Adrenal gland (tissue), 12 donors: ENCODE measurements around the gene ISCA2. TPM values are rescaled to one million over a fixed set of nuclear protein-coding genes. Genes with fewer than 3 reads are reported as not detected.

Experiments used
- DNase-seq, 7 donors: peaks; one replicate each; pipeline ENCODE4 v3.0.0-alpha.2; 2019 to 2020
- H3K27ac ChIP-seq, 5 donors: fragments of 200-600 bp; sonication (generic) in 4 of 5; 1 replicate in 3 of 5; 2 replicates in 2 of 5; pipeline versions ENCODE4 v1.5.1 to v1.8.0; 2016 to 2020; ENCODE audit warnings: mild to moderate bottlenecking in 1 of 5
- H3K27me3 ChIP-seq: fragments of 200-600 bp; 2 replicates; pipeline ENCODE4 v1.8.0; 2021
- H3K36me3 ChIP-seq, 2 donors: fragments of 200-600 bp; replicated peaks in 1 of 2; 1 replicate in 1 of 2; 2 replicates in 1 of 2; pipeline versions ENCODE4 v1.5.1 to v1.8.0; 2018 to 2022
- H3K4me1 ChIP-seq, 2 donors: fragments of 200-600 bp; replicated peaks in 1 of 2; 1 replicate in 1 of 2; 2 replicates in 1 of 2; pipeline versions ENCODE4 v1.5.1 to v1.8.0; 2018 to 2021
- H3K4me3 ChIP-seq, 4 donors: fragments of 200-600 bp; sonication (generic) in 3 of 4; one replicate each; pipeline ENCODE4 v1.5.1; 2016 to 2018
- H3K9me3 ChIP-seq, 3 donors: fragments of 200-600 bp; sonication (generic) in 1 of 3; replicated peaks in 1 of 3; 1 replicate in 2 of 3; 2 replicates in 1 of 3; pipeline versions ENCODE4 v1.5.1 to v1.8.0; 2016 to 2021
- POLR2A ChIP-seq, 2 donors: fragments of 450-650 bp; IDR thresholded peaks; one replicate each; pipeline ENCODE4 v1.6.1; 2017; ENCODE audit warnings: antibody characterized with exemption in 2 of 2, mild to moderate bottlenecking in 2 of 2, moderate library complexity in 1 of 2
- WGBS, 4 donors: extraction: QIAGEN DNeasy Blood & Tissue Kit in 2 of 4; methylation state at CpG; one replicate each; pipeline versions ENCODE4 v1.1.5 to v1.1.7; 2013 to 2017; 5-methylcytosine and 5-hydroxymethylcytosine counted together
- intact Hi-C, 2 donors: fragments of 100-400 bp; cut with DNase I; formaldehyde crosslinking; loops; one replicate each; pipeline versions ENCODE4 v1.14.1 to v1.15.0; 2022 to 2023
- polyA plus RNA-seq, 3 donors: library from polyadenylated mRNA; stranded (reverse); fragments of 200-250 nt in 2 of 3; fragments of 350-450 nt in 1 of 3; fragmentation: Illumina TruSeq in 1 of 3; extraction: RNeasy Lipid Tissue Mini Kit (QIAGEN cat#74804) in 1 of 3; gene quantifications; one replicate each; pipeline ENCODE4 v1.2.3, GENCODE V29; 2013 to 2014
- total RNA-seq, 9 donors: library from RNA; depleted of rRNA in 4 of 9; stranded (reverse); fragments of >200 nt in 4 of 9; fragments of 120-200 nt in 1 of 9; fragmentation: NEBNext Ultra II Directional in 1 of 9; extraction: Animal tissue kit (Norgen Biotek cat#: 25700) in 1 of 9; gene quantifications; one replicate each; pipeline versions ENCODE4 v1.1.0 to v1.2.4, GENCODE V29; 2013 to 2023
- TF ChIP-seq, protein P1 (sequence below), 6 experiments: fragments of 450-650 bp in 4 of 6; fragments of 200-600 bp in 2 of 6; sonication (generic) in 1 of 6; IDR thresholded peaks; 1 replicate in 5 of 6; 2 replicates in 1 of 6; pipeline versions ENCODE4 v1.5.1 to v1.8.0; 2016 to 2021; ENCODE audit warnings: antibody characterized with exemption in 6 of 6, mild to moderate bottlenecking in 2 of 6, moderate library complexity in 1 of 6
- donor health status: healthy with polysubstance abuse.
- donor health status: Bipolar disorder and iron deficiency.
- donor health status: DM: yes; HTN: yes; CAD: no.
- donor health status: DM: no; HTN: no; CAD: no.
- donor health status: DM: no; HTN: no; CAD: no.
- donor health status: DM: yes; HTN: yes; CAD: no.

The ISCA2 gene
- total and polyA plus RNA-seq, 12 donors: 13.2 to 63.6 (median 47.4) TPM

GRCh38 chr14:74475678-74476077, 17.9 kb upstream of the ISCA2 start:
- peaks cover 0 to 19% of the 10 kb centered on the region in 2 donors for H3K4me1 ChIP-seq
- no peaks in the 10 kb centered on the region for H3K27me3 ChIP-seq
- intact Hi-C loops: loop anchor here (5.0 to 10.0 kb wide), 2 partner anchors 111 to 113 kb away; no protein-coding TSS in a partner anchor
- no peak for DNase-seq
- TF ChIP-seq POLR2A (IDR thresholded peaks at IDR 0.05): no peak
- TF ChIP-seq, protein P1, sequence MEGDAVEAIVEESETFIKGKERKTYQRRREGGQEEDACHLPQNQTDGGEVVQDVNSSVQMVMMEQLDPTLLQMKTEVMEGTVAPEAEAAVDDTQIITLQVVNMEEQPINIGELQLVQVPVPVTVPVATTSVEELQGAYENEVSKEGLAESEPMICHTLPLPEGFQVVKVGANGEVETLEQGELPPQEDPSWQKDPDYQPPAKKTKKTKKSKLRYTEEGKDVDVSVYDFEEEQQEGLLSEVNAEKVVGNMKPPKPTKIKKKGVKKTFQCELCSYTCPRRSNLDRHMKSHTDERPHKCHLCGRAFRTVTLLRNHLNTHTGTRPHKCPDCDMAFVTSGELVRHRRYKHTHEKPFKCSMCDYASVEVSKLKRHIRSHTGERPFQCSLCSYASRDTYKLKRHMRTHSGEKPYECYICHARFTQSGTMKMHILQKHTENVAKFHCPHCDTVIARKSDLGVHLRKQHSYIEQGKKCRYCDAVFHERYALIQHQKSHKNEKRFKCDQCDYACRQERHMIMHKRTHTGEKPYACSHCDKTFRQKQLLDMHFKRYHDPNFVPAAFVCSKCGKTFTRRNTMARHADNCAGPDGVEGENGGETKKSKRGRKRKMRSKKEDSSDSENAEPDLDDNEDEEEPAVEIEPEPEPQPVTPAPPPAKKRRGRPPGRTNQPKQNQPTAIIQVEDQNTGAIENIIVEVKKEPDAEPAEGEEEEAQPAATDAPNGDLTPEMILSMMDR (IDR thresholded peaks at IDR 0.05): no peak
- H3K27ac ChIP-seq: peak overlapping the region in 1 of 5 donors; percentile 49
- no peaks in the 10 kb centered on the region for H3K9me3 ChIP-seq
- peaks cover 0 to 16% of the 10 kb centered on the region in 2 donors for H3K36me3 ChIP-seq
- H3K4me3 ChIP-seq: no peak overlapping the region
- 35 to 45% (median 37%) methylated on average over 3 of the region's 3 CpGs for WGBS, 4 donors

DNA sequence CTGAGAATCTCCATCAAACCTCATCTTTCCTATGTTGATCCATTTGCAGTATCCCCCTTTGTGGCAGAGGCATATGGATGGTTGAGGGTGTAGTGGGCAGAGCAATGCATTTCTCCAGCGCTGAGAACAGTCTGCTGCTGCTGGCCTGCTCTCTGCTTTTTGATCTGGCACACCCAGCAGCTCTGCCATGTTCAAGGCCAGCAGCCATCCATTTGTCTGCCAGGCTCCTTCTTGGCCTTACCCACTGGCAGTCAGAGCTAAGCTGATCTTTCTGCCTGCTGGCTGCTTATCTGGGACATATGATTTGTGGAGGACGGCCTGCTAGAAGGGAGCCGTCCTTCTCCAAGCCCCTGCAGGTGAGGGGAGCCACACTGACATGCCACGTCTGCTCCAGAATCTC, 17.5 kb upstream of the ISCA2 start:
- 24 to 46% (median 40%) methylated on average over 2 to 4 of the region's 4 CpGs for WGBS, 4 donors
- H3K4me1 ChIP-seq: peaks cover 0 to 19% of the 10 kb centered on the region in 2 donors
- peak overlapping the region in 1 of 5 donors; percentile 49 for H3K27ac ChIP-seq
- H3K36me3 ChIP-seq: peaks cover 0 to 20% of the 10 kb centered on the region in 2 donors
- intact Hi-C loops: loop anchor here (5.0 to 10.0 kb wide), 2 partner anchors 111 to 114 kb away; no protein-coding TSS in a partner anchor
- no peaks in the 10 kb centered on the region for H3K27me3 ChIP-seq
- no peak overlapping the region for H3K4me3 ChIP-seq
- DNase-seq: peak; percentile 51 to 84 (median 76)
- no peak for TF ChIP-seq POLR2A (IDR thresholded peaks at IDR 0.05)
- TF ChIP-seq, protein P1 (IDR thresholded peaks at IDR 0.05): no peak
- H3K9me3 ChIP-seq: no peaks in the 10 kb centered on the region

DNA sequence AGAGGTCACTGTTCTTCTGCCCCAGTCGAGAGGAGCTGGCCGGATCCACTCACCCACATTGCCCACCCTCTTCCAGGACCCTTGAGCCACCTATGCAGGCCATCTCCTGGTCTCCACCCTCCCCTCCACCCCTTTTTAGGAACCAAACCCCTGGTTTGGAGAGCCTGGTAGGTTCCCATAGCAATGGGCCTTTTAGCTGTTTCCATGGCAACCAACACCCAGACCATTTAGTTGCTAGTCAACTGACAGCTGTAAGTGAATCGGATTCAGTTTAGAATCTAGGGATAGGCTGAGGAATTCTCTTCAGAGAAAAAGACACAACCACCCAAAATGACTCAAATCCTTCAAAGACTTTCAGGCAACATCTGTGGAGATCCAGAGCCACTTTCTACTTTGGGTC, 17.0 kb upstream of the ISCA2 start:
- Histone ChIP-seq H3K4me3 (no peak overlapping the region), H3K27ac (peak overlapping the region in 1 of 5 donors; percentile 49), H3K9me3 (no peaks in the 10 kb centered on the region), H3K27me3 (no peaks in the 10 kb centered on the region), H3K4me1 (peaks cover 0 to 19% of the 10 kb centered on the region in 2 donors), H3K36me3 (peaks cover 0 to 25% of the 10 kb centered on the region in 2 donors)
- TF ChIP-seq, protein P1 (IDR thresholded peaks at IDR 0.05): no peak
- TF ChIP-seq POLR2A (IDR thresholded peaks at IDR 0.05): no peak
- 49 to 85% (median 70%) methylated on average over 3 of the region's 3 CpGs for WGBS, 4 donors
- no peak for DNase-seq
- intact Hi-C loops: loop anchor here (5.0 to 10.0 kb wide), 2 partner anchors 112 to 114 kb away; no protein-coding TSS in a partner anchor

DNA sequence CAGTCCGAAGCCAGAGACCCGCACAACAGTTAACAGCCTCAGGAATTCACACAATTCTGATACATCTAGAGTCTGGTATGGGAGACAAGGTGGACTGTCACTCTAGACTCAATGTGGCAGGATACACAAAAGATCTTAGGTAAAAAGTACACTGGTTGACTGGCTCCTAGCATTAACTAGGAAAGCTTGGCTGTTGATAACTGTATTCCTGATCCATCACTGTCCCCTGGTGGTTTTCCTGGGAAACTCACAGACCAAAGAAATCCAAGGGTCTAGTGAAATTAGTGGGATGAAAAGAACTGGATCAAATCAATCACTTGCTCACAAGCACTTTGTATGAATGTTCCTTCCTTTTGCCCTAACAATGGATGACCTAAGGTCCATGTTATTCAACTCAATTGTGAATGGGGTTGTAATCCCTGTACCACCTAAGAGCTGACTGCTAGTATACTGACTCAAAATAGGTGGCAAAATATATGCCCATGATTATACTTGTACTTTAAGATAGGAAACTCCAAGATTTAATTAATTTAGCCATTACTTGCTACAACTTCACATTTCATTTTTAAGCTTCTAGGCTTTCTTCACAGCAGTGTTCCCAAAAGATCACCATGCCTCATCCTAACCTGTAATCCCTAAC, 14.4 kb upstream of the ISCA2 start:
- H3K27me3 ChIP-seq: no peaks in the 10 kb centered on the region
- intact Hi-C loops: loop anchor here (5.0 to 10.0 kb wide), 2 partner anchors 114 to 117 kb away; no protein-coding TSS in a partner anchor
- peaks cover 0 to 39% of the 10 kb centered on the region in 2 donors for H3K36me3 ChIP-seq
- H3K4me1 ChIP-seq: peaks cover 10 to 31% of the 10 kb centered on the region in 2 donors
- H3K27ac ChIP-seq: no peak overlapping the region
- TF ChIP-seq, protein P1 (IDR thresholded peaks at IDR 0.05): peak; percentile 25 to 63 (median 54)
- no peak for TF ChIP-seq POLR2A (IDR thresholded peaks at IDR 0.05)
- 95 to 100% (median 96%) methylated on average over 2 of the region's 2 CpGs for WGBS, 4 donors
- H3K4me3 ChIP-seq: no peak overlapping the region
- H3K9me3 ChIP-seq: no peaks in the 10 kb centered on the region
- no peak for DNase-seq
